ENCODE data around the gene RBM39.

The RBM39 gene

DNA sequence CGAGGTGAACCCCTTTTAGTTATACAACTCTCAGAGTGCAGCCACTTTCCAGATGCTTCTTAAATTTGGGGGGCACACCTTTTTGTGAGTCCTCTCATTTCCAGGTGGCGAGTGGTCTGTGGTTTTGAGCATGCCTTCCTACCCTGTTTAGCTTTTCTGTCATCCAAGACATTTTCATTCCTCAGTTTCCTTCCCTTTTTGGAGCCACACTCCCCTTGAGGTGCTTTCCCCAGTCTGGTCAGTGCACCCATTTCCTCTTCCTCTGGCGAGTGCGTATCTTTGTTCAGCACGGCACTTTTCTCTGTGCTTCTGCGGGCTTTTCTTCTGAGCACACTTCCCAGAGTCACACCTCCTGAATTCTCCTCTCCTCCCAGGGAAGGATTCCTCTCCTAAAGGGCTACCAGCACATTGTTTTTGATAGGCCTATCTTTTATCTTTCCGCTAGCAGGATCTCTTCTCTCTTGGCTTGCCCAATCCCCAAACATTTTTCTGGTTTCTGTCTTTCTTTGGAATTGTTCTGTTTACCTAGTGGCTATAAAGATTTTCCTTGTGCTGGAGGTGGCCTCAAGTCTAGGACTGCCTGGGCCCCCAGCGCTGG, 31.2 kb upstream of the RBM39 start:
- TF ChIP-seq CTCF (IDR thresholded peaks at IDR 0.05; ENCODE audit: insufficient read depth, low read depth, low read length, missing control alignments), result no peak
- peak; percentile 27 for DNase-seq (ENCODE audit: low read depth)
- peak overlapping the region; percentile 96 for H3K4me3 ChIP-seq (ENCODE audit: low read length)

- TF ChIP-seq CTCF (IDR thresholded peaks at IDR 0.05; ENCODE audit: insufficient read depth, low read depth, low read length, missing control alignments), result no peak
- H3K4me3 ChIP-seq (ENCODE audit: low read length), result peak overlapping the region; percentile 96
- no peak for DNase-seq (ENCODE audit: low read depth)
Measured at GRCh38 chr20:35772563-35773058, 30.6 kb upstream of the RBM39 start.

DNA sequence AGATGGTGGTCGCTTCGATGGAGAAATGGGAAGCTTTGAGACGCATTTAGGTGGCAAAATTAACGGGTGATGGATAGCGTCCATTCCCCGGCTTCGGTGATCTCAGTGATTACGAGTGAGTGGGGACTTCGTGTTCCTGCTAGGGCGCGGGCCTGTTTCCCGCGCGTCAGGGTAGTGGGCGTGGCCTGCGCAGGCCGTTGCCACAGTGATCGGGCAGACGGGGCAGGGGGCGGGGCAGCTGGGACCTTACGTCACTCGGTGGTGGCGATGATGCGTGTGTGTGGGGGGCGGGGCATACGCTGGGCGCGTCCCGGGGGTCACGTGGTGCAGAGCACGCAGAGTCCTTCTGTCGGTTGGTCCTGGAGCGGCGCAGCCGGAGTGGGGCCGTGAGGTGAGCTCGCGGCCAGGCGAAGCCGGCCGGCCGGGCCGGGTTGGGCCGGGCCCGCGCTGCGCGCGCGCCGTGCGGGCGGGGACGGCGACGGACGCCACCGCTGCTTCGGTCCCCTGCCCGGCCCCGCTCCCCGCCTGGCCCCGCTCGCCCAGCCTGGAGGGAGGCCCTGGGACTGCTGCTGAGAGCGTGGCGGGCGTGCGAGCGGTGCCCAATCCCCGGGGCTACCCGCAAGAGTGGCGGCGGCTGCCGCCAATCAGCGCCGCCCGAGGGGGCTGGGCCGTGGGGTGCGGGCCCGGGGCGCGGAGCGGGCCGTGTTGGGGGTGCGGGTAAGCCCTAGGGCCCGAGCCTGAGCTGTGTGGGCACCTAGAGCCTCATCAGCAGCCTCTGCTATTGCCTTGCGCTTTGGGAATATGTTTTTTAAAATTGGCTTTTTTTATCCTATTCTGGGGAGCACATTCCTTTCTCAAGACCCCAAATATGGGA, 29.9 kb upstream of the RBM39 start, which contains the start of gene PHF20:
Gene PHF20, plus strand, starts transcription at position 327 of the 874 bp plus-strand sequence. CDS start 29,508 bp downstream, outside the sequence.
- peak within 1 kb of the TSS; percentile 96 for H3K4me3 ChIP-seq (ENCODE audit: low read length)
- peak; percentile 97 for DNase-seq (ENCODE audit: low read depth)
- no peak for TF ChIP-seq CTCF (IDR thresholded peaks at IDR 0.05; ENCODE audit: insufficient read depth, low read depth, low read length, missing control alignments)

GRCh38 chr20:35771367-35771688, 29.3 kb upstream of the RBM39 start:
- H3K4me3 ChIP-seq (ENCODE audit: low read length), result peak overlapping the region; percentile 34
- no peak for TF ChIP-seq CTCF (IDR thresholded peaks at IDR 0.05; ENCODE audit: insufficient read depth, low read depth, low read length, missing control alignments)
- no peak for DNase-seq (ENCODE audit: low read depth)

DNA sequence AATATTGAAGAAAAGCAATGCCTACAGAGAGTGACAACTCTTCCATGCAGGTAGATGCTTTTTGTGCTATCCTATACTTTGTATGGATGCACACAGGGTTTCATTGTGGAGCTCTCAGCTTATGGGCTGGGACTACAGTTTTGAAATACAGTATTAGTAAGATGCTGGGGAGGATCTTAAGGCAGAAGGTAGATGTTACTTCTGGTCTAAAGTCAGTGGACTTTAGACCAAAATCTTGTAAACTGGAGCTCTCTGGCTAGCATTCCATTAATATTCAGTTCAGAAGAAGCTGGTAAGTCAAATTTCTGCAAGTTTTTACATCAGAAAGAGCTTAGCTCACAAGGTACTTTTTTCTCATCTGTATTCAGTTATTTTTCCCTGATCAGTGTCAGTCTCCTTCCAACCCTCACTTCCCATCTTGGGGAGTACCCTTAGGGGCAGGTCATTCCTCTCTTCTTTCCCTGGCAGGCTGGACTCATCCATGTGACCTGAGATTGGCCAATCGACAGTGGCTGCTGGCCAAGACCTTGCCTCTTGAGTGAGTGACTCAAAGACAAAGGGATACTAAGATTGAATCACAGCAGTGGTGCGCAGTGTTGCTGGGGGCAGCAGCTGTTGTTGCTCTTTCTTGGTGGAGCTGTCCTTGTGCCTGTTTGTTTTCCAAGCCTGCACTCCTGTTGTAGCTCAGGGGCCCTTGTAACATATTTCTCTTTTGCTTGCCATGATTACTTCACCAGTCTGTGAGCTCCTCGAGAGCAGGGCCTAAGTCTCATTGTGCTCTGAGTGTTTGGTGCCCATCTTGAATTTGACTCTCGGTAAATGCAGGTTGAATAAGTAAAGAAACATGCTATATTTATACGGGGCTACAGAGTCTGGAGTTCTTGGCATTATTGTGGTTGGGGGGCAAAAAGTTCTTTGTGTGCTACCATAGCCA, 26.9 kb upstream of the RBM39 start:
- H3K4me3 ChIP-seq (ENCODE audit: low read length), result no peak overlapping the region
- no peak for TF ChIP-seq CTCF (IDR thresholded peaks at IDR 0.05; ENCODE audit: insufficient read depth, low read depth, low read length, missing control alignments)
- DNase-seq (ENCODE audit: low read depth), result peak; percentile 97

DNA sequence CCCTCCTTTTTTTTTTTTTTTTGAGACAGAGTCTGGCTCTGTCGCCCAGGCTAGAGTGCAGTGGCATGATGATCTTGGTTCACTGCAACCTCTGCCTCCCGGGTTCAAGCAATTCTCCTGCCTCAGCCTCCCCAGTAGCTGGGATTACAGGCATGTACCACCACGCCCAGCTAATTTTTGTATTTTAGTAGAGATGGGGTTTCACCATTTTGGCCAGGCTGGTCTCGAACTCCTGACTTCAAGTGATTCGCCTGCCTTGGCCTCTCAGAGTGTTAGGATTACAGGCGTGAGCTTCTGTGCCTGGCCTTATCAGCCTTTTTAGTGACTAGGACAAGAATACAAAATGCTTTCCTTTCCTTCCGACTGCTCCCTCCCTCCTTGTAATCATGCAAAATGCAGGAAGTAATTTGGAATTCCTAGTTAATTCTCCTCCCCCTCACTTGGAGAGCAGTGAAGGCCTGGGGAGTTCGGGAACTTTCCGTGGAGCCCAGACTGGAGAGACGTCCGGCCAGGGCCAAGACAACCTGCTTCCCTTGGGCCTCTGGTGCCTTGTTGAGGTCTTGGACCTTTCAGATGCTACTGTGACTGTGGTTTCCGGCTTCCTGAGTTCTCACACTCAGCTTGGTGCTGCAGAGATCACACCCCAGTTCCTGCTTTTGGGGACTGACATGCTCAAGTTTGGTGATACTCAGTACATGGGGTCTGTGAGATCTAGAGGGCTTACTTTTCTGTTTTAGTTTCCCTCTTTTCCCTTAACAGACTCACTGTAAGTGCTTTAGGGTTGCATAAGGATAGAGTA, 25.8 kb upstream of the RBM39 start:
- DNase-seq (ENCODE audit: low read depth), result no peak
- H3K4me3 ChIP-seq (ENCODE audit: low read length), result no peak overlapping the region
- no peak for TF ChIP-seq CTCF (IDR thresholded peaks at IDR 0.05; ENCODE audit: insufficient read depth, low read depth, low read length, missing control alignments)

Data from epithelial cell of esophagus (primary cell).